ENCODE results near the gene ASAP3.
A peak's percentile ranks its signal among the peaks of the same experiment; 100 is the strongest.

GRCh38 chr1:23384312-23385058 is 99.5 kb downstream of the ASAP3 start:
- peak; percentile 36; the same call in 1 of the 2 replicates for TF ChIP-seq TAF1 (IDR thresholded peaks at IDR 0.05; ENCODE audit: borderline replicate concordance, insufficient read depth, low read length)
- TF ChIP-seq POLR2AphosphoS5 (IDR thresholded peaks at IDR 0.05; ENCODE audit: low read depth, low read length) = no peak
- TF ChIP-seq, protein P1, sequence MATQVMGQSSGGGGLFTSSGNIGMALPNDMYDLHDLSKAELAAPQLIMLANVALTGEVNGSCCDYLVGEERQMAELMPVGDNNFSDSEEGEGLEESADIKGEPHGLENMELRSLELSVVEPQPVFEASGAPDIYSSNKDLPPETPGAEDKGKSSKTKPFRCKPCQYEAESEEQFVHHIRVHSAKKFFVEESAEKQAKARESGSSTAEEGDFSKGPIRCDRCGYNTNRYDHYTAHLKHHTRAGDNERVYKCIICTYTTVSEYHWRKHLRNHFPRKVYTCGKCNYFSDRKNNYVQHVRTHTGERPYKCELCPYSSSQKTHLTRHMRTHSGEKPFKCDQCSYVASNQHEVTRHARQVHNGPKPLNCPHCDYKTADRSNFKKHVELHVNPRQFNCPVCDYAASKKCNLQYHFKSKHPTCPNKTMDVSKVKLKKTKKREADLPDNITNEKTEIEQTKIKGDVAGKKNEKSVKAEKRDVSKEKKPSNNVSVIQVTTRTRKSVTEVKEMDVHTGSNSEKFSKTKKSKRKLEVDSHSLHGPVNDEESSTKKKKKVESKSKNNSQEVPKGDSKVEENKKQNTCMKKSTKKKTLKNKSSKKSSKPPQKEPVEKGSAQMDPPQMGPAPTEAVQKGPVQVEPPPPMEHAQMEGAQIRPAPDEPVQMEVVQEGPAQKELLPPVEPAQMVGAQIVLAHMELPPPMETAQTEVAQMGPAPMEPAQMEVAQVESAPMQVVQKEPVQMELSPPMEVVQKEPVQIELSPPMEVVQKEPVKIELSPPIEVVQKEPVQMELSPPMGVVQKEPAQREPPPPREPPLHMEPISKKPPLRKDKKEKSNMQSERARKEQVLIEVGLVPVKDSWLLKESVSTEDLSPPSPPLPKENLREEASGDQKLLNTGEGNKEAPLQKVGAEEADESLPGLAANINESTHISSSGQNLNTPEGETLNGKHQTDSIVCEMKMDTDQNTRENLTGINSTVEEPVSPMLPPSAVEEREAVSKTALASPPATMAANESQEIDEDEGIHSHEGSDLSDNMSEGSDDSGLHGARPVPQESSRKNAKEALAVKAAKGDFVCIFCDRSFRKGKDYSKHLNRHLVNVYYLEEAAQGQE (IDR thresholded peaks at IDR 0.05; ENCODE audit: insufficient read depth in 1 of 2, low read depth in 2 of 2, low read length in 2 of 2) = no peak
